Spleen (tissue), 11 donors: ENCODE results near the gene EFCAB11. TPM values are rescaled to one million over a fixed set of nuclear protein-coding genes. Genes with fewer than 3 reads are reported as not detected.

Experiments
- DNase-seq: peaks from one replicate; pipeline ENCODE4 v3.0.0-alpha.2; 2020
- H3K27ac ChIP-seq, 8 donors: fragments of 200-600 bp; sonication (generic) in 7 of 8; 1 replicate in 4 of 8; 2 replicates in 4 of 8; pipeline versions ENCODE4 v1.5.0 to v1.8.0; 2016 to 2021; ENCODE audit warnings: inconsistent platforms in 4 of 8, mild to moderate bottlenecking in 4 of 8, moderate library complexity in 1 of 8
- H3K27me3 ChIP-seq, 7 donors: fragments of 200-600 bp; sonication (generic) in 6 of 7; replicated peaks in 1 of 7; 1 replicate in 4 of 7; 2 replicates in 3 of 7; pipeline versions ENCODE4 v1.5.0 to v1.8.0; 2016 to 2021; ENCODE audit warnings: inconsistent platforms in 3 of 7, mild to moderate bottlenecking in 1 of 7
- H3K36me3 ChIP-seq, 6 donors: fragments of 200-600 bp; sonication (generic) in 5 of 6; 1 replicate in 4 of 6; 2 replicates in 2 of 6; pipeline versions ENCODE4 v1.5.0 to v1.8.0; 2016 to 2021; ENCODE audit warnings: inconsistent platforms in 2 of 6
- H3K4me1 ChIP-seq, 6 donors: fragments of 200-600 bp; sonication (generic) in 5 of 6; 1 replicate in 3 of 6; 2 replicates in 3 of 6; pipeline versions ENCODE4 v1.5.0 to v1.8.0; 2016 to 2021; ENCODE audit warnings: inconsistent platforms in 3 of 6
- H3K4me3 ChIP-seq, 8 donors: fragments of 200-600 bp; sonication (generic) in 7 of 8; 1 replicate in 4 of 8; 2 replicates in 4 of 8; pipeline versions ENCODE4 v1.5.0 to v1.8.0; 2016 to 2021; ENCODE audit warnings: inconsistent platforms in 4 of 8, mild to moderate bottlenecking in 4 of 8, moderate library complexity in 2 of 8
- H3K9me3 ChIP-seq, 8 donors: fragments of 200-600 bp; sonication (generic) in 7 of 8; 1 replicate in 4 of 8; 2 replicates in 4 of 8; pipeline versions ENCODE4 v1.5.0 to v1.8.0; 2016 to 2021; ENCODE audit warnings: inconsistent platforms in 4 of 8
- POLR2A ChIP-seq, 3 donors: fragments of 450-650 bp; IDR thresholded peaks; one replicate each; pipeline ENCODE4 v1.5.1; 2017; ENCODE audit warnings: antibody characterized with exemption in 3 of 3, mild to moderate bottlenecking in 1 of 3
- POLR2AphosphoS5 ChIP-seq, 3 donors: sonication (generic); formaldehyde crosslinking; IDR thresholded peaks; one replicate each; pipeline ENCODE4 v1.5.1; 2017; ENCODE audit warnings: antibody characterized with exemption in 3 of 3
- WGBS, 5 donors: extraction: QIAGEN DNeasy Blood & Tissue Kit in 3 of 5; methylation state at CpG; one replicate each; pipeline versions ENCODE4 v1.1.5 to v1.1.7; 2013 to 2018; 5-methylcytosine and 5-hydroxymethylcytosine counted together
- intact Hi-C: fragments of 100-400 bp; cut with DNase I; formaldehyde crosslinking; loops from one replicate; pipeline ENCODE4 v1.15.0; 2023; ENCODE audit warnings: low total_unique reads
- polyA plus RNA-seq, 3 donors: library from polyadenylated mRNA; stranded (reverse); fragments of 200-250 nt; gene quantifications; one replicate each; pipeline ENCODE4 v1.2.1, GENCODE V29; 2013
- total RNA-seq, 7 donors: library from RNA; depleted of rRNA in 3 of 7; stranded (reverse); fragments of >200 nt in 3 of 7; fragmentation: NEBNext Ultra II Directional in 4 of 7; extraction: Animal tissue kit (Norgen Biotek cat#: 25700) in 4 of 7; gene quantifications; one replicate each; pipeline versions ENCODE4 v1.1.0 to v1.2.1, GENCODE V29; 2016 to 2021
- TF ChIP-seq, protein P1 (sequence below), 11 experiments: fragments of 200-600 bp in 7 of 11; fragments of 450-650 bp in 4 of 11; sonication (generic) in 4 of 11; IDR thresholded peaks in 8 of 11; conservative IDR thresholded peaks in 3 of 11; 1 replicate in 7 of 11; 2 replicates in 4 of 11; pipeline versions ENCODE4 v1.4.0 to v1.8.0; 2016 to 2021; ENCODE audit warnings: antibody characterized with exemption in 11 of 11, inconsistent platforms in 4 of 11, mild to moderate bottlenecking in 1 of 11
- donor health status: healthy with polysubstance abuse.
- donor health status: DM: no; HTN: no; CAD: no; lungs with moderate emphysema.
- donor health status: DM: no; HTN: no; CAD: no.
- donor health status: Bipolar disorder and iron deficiency.
- donor health status: healthy.
- donor health status: DM: no; HTN: no; CAD: no.
- donor health status: DM: yes; HTN: yes; CAD: no.

EFCAB11 gene
- total and polyA plus RNA-seq, 10 donors: 2.5 to 13.7 (median 7.4) TPM

- intact Hi-C loops: no loop called here
- no peaks in the 10 kb centered on the region for H3K27me3 ChIP-seq
- TF ChIP-seq POLR2AphosphoS5 (IDR thresholded peaks at IDR 0.05) (no peak), POLR2A (IDR thresholded peaks at IDR 0.05) (no peak)
- TF ChIP-seq, protein P1, sequence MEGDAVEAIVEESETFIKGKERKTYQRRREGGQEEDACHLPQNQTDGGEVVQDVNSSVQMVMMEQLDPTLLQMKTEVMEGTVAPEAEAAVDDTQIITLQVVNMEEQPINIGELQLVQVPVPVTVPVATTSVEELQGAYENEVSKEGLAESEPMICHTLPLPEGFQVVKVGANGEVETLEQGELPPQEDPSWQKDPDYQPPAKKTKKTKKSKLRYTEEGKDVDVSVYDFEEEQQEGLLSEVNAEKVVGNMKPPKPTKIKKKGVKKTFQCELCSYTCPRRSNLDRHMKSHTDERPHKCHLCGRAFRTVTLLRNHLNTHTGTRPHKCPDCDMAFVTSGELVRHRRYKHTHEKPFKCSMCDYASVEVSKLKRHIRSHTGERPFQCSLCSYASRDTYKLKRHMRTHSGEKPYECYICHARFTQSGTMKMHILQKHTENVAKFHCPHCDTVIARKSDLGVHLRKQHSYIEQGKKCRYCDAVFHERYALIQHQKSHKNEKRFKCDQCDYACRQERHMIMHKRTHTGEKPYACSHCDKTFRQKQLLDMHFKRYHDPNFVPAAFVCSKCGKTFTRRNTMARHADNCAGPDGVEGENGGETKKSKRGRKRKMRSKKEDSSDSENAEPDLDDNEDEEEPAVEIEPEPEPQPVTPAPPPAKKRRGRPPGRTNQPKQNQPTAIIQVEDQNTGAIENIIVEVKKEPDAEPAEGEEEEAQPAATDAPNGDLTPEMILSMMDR (IDR thresholded peaks at IDR 0.05 in 8 of 11, conservative IDR thresholded peaks at IDR 0.05 in 3 of 11): no peak
- no peak overlapping the region for H3K27ac ChIP-seq
- WGBS, 5 donors: 63 to 76% (median 76%) methylated on average over 1 of the region's 1 CpG
- H3K4me3 ChIP-seq: no peak overlapping the region
- H3K36me3 ChIP-seq: no peaks in the 10 kb centered on the region
- H3K9me3 ChIP-seq: no peaks in the 10 kb centered on the region
- no peaks in the 10 kb centered on the region for H3K4me1 ChIP-seq
- DNase-seq: no peak
Observed at GRCh38 chr14:89851106-89851505, 103.4 kb downstream of the EFCAB11 start.

DNA sequence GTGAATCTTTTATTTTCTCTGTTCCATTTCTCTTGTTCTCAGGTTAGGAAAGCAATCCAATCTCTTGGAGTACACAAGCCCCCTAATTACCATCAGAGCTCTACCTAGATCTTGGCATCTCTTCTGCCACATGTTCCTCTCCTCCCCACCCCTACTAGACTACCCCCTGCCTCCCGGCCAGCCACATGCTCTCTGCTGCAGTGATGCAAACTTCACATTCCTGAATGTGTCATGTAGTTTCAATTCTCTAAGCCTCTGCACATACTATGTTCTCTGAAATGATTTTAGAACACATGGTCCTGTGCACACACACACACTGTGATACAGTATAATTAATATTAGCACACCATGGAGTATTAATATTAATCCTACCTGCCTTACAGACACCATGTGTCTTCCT, 104.6 kb downstream of the EFCAB11 start:
- Histone ChIP-seq H3K36me3 (no peaks in the 10 kb centered on the region), H3K9me3 (no peaks in the 10 kb centered on the region), H3K4me3 (no peak overlapping the region), H3K27me3 (no peaks in the 10 kb centered on the region), H3K27ac (no peak overlapping the region), H3K4me1 (no peaks in the 10 kb centered on the region)
- intact Hi-C loops: no loop called here
- TF ChIP-seq, protein P1 (IDR thresholded peaks at IDR 0.05 in 8 of 11, conservative IDR thresholded peaks at IDR 0.05 in 3 of 11): no peak
- TF ChIP-seq POLR2A (IDR thresholded peaks at IDR 0.05): no peak
- TF ChIP-seq POLR2AphosphoS5 (IDR thresholded peaks at IDR 0.05): no peak
- 74 to 93% (median 81%) methylated on average over 1 of the region's 1 CpG for WGBS, 5 donors
- no peak for DNase-seq

DNA sequence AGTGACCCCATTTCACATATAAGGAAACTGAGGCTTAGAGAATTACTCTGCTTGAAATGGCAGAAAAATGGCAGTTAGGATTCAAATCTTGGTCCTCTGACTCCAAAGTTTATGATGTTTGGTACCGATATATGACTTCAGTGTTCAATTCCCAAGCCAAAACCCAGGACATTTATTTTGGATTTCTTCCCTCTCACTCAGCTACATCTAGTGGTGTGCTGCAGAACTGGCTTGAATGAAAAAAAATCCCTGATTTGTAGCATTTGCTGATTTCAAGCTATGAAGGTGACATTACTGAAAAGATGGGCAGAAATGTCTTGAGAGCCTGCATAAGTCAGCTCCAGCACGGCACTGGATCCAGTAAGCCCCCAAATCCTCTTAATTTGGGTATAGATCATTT, 106.4 kb downstream of the EFCAB11 start:
- Histone ChIP-seq H3K9me3 (no peaks in the 10 kb centered on the region), H3K36me3 (no peaks in the 10 kb centered on the region), H3K4me3 (no peak overlapping the region), H3K27ac (no peak overlapping the region), H3K4me1 (no peaks in the 10 kb centered on the region), H3K27me3 (no peaks in the 10 kb centered on the region)
- DNase-seq: no peak
- TF ChIP-seq, protein P1 (IDR thresholded peaks at IDR 0.05 in 8 of 11, conservative IDR thresholded peaks at IDR 0.05 in 3 of 11): no peak
- no peak for TF ChIP-seq POLR2AphosphoS5 (IDR thresholded peaks at IDR 0.05)
- no peak for TF ChIP-seq POLR2A (IDR thresholded peaks at IDR 0.05)
- 78 to 96% (median 93%) methylated on average over 2 of the region's 2 CpGs for WGBS, 5 donors
- intact Hi-C loops: no loop called here

DNA sequence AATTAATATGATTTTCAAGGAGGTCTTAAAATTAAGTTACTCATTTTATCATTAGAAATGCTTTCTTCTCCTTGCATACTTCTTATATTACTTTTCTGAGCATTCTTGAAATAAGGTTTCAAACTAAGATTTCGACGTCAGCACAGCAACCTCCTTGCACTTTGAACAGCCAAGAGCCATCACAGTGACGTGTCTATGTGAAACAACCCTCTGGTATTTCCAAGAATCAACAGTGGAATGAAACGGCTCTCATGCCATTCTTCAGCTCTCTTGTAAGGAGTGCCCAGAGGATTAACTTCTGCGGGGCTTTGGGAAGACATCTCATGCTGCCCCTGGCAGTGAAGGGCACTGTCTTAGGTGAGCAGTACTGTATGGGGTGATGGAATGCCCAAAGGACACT, 109.2 kb downstream of the EFCAB11 start:
- Histone ChIP-seq H3K27ac (no peak overlapping the region), H3K36me3 (no peaks in the 10 kb centered on the region), H3K4me1 (no peaks in the 10 kb centered on the region), H3K9me3 (no peaks in the 10 kb centered on the region), H3K27me3 (no peaks in the 10 kb centered on the region), H3K4me3 (no peak overlapping the region)
- 79 to 87% (median 84%) methylated on average over 5 of the region's 5 CpGs for WGBS, 5 donors
- TF ChIP-seq POLR2A (IDR thresholded peaks at IDR 0.05) (no peak), POLR2AphosphoS5 (IDR thresholded peaks at IDR 0.05) (no peak)
- TF ChIP-seq, protein P1 (IDR thresholded peaks at IDR 0.05 in 8 of 11, conservative IDR thresholded peaks at IDR 0.05 in 3 of 11): no peak
- intact Hi-C loops: no loop called here
- no peak for DNase-seq
